HG03108 (cell line): ENCODE results near the gene PRPF6.

Source experiments
- ATAC-seq: cut with Tn5 transposase; IDR thresholded peaks from one replicate; pipeline ENCODE4 v1.9.1; 2021; ENCODE audit warnings: moderate library complexity; ENCODE audit not compliant: unreplicated experiment

The PRPF6 gene

GRCh38 chr20:64047046-64047389, 66.1 kb downstream of the PRPF6 start:
- no peak for ATAC-seq

DNA sequence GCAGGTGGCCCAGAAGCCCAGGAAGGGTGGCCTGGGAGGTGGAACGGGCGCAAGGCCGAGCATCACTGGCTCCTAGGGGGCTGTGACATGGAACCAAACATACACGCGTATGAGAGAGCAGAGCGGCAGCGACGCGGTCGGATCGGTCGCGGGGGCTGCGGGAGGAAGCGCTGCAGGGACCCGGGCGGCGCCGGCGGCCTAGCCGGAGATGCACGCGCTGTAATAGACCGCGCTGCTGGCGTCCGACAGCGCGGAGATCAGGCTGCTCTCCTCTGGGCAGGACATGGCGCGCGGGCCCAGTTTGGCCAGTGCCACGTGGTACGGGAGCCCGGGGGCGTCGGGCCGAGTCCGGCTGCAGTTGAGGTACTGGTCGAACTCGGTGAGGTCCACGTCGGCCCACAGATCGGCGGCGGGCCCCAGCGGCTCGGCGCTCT, 67.1 kb downstream of the PRPF6 start:
- ATAC-seq, result no peak

GRCh38 chr20:64048402-64049044, 67.6 kb downstream of the PRPF6 start:
- no peak for ATAC-seq

DNA sequence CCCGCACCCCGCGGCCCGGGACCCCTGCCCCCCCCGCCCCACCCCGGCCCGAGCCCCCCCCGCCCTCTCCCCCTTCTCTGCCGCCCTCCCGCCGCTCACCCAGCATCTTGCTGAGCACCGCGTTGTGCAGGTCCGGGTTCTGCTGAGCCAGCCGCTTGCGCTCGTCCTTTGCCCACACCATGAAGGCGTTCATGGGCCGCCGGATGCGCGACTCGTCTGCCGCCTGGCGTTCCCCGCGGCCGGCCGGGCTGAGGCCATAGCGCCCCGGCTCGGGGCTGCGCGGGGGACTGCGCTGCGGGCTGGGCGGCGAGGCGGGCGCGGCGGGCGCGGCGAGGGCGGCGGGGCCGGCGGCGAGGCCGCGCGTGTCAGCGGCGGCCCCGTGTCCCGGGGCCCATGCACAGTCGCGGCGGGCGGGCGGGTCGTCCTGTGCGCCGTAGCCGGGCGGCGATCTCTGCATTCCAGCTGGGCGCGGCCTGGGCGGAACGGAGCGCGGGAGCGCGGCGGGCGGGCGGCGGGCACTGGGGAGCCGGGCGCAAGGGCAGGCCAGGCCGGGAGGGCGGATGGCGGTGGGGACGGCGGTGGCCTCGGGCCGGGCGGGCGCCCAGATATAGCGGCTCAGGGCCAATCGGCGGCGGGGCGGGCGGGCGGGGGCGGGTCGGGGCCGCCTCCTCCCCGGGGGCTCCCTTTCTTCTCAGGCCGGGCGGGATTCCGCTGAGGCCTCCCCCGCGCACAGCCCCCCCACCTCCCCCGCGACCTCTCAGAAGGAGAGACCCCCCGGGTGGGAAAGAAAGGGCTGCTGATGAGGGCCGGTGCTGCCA, 68.3 kb downstream of the PRPF6 start, which contains the start of gene SOX18:
Gene SOX18, minus strand, starts transcription at position 580 of the 818 bp plus-strand sequence. Its CDS starts 123 bp downstream, at position 457.
- ATAC-seq, result no peak

GRCh38 chr20:64049878-64050260, 68.9 kb downstream of the PRPF6 start:
- no peak for ATAC-seq

GRCh38 chr20:64050261-64051032, 69.5 kb downstream of the PRPF6 start:
- no peak for ATAC-seq

DNA sequence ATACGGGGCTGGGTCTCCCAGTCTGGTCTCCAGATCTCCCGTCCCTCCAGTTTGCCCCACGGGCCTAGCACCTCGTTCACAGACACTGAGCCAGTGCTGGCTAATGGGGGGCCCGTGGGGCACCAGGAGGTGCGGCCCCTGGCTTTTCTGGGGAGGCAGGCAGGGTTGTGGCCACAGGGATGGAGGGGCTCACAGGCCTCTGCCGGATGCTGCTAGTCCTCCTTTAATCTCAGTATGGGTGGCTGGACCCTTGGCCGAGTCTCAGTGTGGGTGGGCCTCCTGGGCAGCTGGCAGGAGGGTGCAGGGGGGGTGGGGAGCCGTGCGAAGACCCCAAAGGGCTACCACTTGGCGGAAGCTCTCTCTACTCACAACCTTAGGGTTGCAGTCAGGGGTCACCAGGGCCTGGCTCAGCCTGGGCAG, 70.1 kb downstream of the PRPF6 start:
- ATAC-seq, result no peak

DNA sequence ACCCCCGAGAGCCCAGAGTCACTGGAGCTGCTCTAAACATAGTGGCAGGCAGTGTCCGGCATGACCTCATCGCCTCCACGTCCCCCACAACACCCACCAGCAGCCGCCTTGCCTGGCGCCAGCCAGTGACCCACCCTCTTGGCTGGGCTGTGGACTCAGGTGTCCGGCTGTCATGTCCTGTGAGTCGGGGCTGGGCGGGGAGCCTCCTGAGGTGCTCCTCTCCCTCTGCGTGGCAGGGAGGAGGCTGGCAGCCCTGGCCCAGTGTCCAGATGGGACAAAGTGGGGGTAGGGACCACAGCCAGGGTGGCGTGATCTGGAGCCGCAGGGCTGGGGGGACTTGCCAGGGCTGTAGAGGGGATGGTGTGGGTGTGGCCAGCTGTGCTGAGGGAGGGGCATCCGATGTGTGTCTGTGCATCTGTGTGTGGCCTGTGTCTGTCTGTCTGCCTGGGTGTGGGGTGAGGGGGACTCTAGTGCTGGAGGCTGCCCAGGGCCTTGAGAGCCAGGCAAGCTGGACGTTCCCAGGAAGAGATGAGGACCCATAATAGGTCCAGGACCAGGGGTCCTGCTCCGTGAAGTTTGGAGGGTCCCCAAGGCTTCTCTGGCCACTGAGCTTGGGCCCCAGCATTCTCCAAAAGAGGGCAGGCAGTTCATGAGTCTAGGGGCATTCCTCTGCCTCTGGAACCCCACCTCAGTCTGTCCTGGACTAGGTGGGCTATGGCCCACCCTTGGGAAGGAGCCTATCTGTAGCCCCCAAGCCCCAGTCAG, 70.8 kb downstream of the PRPF6 start:
- ATAC-seq, result no peak

DNA sequence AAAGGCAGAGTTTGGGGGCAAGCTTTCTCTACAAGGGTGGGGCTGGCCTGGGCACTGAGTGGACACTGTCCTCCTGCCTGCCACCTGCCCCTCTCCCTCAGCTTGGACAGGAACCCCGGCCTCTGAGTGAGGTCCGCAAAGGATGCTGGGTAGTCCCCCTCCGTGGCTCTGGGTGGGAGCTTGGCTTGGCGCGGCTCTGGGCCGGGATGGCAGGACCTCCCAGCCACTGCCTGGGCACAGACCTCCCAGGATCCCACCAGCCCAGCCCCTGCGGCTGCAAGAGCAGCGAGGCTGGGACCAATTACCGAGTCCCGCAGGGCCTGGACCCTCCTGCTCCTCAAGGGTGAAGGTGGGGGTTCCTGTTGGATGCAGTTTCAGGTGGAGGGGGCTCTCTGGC, 71.4 kb downstream of the PRPF6 start:
- ATAC-seq, result no peak

GRCh38 chr20:64052987-64053840, 72.3 kb downstream of the PRPF6 start:
- ATAC-seq, result no peak

DNA sequence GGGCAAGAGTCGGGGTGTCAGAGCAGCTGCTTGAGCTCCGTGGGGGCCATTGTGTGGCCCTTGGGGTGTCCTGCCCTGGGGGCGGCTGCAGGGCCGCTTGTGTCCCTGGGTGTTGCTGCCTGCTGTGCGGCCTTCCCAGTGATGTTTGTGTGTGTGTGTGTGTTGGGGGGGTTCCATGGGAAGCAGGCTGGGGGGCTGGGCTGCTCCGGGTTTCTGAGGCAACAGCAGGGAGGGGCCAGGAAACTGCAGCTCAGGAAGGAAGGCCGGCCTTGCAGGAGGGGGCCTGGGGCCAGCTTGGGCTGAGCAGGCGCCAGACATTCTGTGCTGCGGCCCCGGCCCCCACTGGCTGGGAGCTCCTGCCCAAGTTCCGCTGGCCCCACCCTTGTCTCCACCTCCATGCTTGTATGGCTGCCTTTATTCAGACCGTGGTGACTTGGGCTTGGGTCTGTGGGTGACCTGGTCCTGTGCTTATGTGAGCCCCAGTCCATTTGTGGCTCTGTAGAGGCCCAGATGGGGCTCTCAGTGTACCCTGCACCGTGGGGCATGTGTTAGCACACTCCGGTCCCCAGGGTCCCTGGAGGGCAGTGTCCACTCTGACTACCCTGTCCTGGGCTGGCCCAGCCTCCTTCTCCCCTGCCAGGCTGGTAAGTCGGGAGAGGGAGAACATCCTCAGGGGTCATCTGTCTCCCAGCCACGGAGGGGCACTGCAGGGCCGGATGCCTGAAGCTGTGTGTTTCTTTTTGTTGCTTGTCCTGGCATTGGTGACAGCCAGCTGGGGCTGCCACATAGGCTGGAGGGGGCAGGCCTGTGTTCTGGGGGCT, 73.1 kb downstream of the PRPF6 start:
- ATAC-seq, result no peak

DNA sequence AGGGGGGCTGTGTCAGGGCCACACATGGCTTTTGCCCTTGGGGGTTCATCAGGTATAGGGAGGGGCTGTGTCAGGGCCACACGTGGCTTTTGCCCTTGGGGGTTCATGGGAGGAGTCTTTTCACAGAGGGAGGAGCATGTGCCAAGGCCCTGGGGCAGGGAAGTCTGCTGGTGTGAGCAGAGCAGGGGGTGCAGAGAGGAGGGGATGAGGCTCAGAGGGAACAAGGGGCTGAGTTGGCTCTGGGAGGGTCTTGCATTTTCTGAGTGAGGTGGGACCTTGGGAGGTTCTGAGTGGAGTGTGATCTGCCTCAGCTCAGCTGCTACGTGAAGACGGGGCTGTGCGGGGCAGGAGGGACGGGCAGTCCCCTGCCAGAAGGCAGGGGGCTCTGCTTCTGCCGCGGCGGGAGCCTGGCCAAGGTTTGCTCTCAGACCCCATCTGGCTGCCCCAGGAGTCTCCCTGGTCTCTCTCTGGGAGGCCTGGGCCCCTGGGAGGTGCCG, 74.5 kb downstream of the PRPF6 start:
- no peak for ATAC-seq

DNA sequence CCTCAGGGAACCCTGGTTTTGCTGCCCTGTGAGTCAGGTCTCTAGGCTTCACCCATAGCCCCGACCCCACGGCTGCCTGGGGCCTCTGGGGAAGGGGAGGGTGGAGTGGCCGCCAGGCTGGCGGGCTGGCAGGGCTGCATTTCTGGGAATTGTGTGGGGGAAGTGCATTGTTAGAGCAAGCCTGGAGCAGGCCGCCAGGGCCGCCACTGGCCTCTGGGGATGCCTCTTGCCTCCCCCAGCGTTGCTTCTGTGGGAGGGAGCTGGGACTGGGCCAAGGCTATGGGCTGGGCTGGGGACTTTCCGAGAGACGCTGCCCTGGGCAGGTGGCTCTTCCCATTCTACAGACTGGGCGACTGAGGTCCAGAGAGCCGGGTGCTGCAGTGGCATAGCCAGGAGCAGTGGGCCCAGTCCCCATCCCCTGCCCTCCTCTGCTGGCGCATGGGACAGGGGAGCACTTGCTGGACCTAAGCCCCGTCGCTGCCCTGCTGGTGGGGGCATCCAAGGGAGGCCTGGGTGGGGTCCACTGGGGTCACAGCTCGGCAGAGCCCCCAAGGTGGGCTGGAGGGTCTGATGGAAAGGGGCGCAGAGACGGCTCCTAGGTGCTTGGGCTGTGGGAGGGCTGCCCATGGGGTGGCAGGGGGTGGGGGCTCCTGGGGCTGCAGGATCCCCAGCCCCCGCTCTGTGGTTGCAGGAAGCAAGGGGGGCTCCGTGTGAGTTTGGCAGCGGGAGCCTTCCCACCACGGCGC, 75.1 kb downstream of the PRPF6 start:
- ATAC-seq, result no peak

DNA sequence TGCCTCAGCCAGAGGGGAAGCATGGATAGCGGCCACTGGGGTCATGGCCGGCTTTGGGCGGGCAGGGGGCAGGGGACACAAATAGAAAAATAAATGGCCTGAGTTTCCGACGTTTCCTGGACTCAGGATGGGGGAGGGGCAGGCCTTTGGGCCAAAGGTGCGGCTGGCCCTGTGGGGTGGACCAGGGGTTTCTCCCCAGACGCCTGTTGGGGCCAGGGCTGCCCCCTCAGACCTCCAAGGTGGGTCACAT, 75.6 kb downstream of the PRPF6 start:
- no peak for ATAC-seq

GRCh38 chr20:64056889-64057627, 76.1 kb downstream of the PRPF6 start:
- no peak for ATAC-seq

- no peak for ATAC-seq
These were observed 76.9 kb downstream of the PRPF6 start for GRCh38 chr20:64057628-64058498.

GRCh38 chr20:64058536-64058935, 77.6 kb downstream of the PRPF6 start:
- no peak for ATAC-seq
